GM19239 (cell line): ENCODE data around the gene ACACB.

Experiments
- DNase-seq: peaks from one replicate; pipeline ENCODE4 v3.0.0; 2011; ENCODE audit warnings: low spot score; ENCODE audit not compliant: insufficient read length
- FAIRE-seq: peaks from 2 replicates; lab custom pipeline; 2011; peaks lifted over from hg19 to GRCh38; lab: Jason Lieb, UNC

ACACB gene

DNA sequence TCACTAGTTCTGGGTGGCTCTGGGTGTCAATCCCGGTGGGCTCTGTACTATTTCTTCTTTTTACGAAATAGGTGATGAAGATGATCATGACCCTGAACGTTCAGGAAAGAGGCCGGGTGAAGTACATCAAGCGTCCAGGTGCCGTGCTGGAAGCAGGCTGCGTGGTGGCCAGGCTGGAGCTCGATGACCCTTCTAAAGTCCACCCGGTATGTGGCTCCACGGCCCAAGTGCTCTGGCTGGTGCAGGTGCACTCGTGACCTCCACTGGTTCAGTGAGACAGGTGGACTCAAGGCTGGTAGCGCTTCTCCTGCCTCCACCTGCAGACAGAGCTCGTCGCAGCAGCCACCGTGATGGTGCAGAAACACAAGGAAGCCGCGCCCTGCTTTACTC is 85.1 kb downstream of the ACACB start:
- DNase-seq (no peak), FAIRE-seq (no peak)

DNA sequence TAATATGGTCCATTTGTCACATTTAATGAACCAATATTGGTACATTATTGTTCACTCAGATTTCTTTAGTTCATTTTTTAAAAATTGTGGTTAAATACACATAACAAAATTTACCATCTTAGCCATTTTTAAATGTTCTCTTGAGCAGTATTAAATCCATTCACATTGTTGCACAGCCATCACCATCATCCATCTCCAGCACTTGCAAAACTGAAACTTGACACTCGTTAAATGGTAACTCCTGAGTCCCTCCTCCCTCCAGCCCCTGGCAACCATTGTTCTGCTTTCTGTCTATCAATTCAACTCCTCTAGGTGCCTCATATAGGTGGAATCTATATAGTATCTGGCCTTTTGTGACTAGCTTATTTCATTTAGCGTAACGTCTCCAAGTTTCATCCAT is 86.4 kb downstream of the ACACB start:
- DNase-seq, result no peak
- FAIRE-seq, result no peak

DNA sequence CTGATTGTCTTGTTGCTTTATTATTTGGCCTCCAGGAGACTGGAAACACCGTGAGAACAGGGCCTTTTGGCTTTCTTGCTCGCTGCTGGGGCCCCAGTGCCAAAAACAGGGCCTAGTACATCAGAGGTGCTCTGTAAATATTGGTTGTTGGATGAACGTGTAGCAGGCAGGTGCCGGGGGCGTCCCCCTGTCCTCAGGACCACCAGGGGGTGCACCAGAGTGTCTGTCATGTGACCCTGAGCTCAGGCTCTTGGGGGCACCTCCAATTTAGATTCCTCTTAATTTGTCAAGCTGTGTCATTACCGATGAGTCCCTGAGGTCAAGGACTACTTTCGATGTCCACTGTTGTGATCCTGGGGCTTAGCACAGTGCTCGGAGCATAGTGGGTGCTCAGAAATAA is 87.1 kb downstream of the ACACB start:
- FAIRE-seq, result no peak

DNA sequence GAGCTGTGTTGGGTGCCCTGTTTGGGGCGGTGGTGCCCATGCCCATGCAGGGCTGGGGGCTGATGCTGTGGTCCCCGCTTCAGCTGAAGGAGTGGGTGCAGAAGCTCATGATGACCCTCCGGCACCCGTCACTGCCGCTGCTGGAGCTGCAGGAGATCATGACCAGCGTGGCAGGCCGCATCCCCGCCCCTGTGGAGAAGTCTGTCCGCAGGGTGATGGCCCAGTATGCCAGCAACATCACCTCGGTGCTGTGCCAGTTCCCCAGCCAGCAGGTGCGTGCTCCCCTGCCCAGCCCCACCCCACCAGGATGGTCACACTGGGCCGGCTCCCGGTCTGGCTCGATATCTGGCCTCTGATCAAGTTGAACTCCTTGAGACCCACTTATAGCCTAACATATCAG is 92.7 kb downstream of the ACACB start:
- FAIRE-seq, result no peak
- no peak for DNase-seq

More for the DNA sequence above, 87.1 kb downstream of the ACACB start:
- no peak for DNase-seq

DNA sequence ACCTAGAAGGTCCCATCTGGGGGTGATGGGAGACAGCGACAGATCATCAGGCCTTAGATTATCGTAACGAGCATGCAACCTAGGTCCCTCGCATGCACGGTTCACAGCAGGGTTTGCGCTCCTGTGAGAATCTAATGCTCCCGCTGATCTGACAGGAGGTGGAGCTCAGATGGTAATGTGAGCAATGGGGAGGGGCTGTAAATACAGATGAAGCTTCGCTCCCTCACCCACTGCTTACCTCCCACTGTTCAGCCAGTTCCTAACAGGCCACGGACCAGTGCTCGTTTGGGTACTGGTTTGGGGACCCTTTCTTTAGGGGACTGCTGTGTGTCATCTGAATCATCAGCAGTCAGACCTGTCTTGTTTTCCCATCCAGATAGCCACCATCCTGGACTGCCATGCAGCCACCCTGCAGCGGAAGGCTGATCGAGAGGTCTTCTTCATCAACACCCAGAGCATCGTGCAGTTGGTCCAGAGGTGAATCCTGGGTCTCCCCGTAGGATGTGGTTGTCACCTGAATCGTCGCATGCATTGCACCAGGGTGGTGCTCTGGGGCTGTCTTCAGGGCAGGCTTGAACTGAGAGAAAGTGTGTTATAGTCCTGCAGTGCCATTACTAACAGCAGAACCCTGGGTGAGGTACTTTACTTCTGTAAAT is 96.2 kb downstream of the ACACB start:
- no peak for DNase-seq
- FAIRE-seq, result no peak

DNA sequence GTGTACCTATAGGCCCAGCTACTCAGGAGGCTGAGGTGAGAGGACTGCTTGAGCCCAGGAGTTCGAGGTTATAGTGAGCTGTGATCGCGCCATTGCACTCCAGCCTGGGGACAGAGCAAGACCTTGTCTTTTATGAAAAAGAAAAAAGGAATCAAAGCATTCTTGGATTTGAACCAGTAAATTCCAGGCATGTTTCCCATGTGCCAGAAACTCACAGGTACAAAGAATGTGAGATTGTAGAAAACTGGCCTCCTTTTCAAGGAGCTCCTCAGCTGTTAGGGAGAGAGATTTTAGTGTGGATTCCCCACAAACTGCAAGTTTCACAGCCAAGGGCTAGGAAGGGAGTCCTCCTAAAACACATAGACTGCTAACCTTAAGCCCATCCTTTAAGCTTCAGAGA is 97.7 kb downstream of the ACACB start:
- no peak for DNase-seq
- no peak for FAIRE-seq

DNA sequence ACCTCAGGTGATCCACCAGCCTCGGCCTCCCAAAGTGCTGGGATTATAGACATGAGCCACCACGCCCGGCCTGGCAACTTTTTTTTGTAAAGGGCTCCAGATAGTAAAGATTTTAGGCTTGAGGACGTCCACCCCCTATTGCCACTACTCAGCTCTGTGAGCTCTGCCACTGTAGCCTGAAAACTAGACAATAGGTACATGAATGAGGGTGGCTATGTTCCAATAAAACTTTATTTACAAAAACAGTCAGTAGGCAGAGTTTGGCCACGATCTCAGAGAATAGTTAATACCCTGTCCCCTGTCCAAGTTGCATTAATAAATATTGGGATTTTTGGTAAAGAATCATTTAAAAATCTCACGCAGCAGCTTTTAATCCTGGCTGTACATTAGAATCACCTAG is 102.6 kb downstream of the ACACB start:
- FAIRE-seq, result no peak

DNA sequence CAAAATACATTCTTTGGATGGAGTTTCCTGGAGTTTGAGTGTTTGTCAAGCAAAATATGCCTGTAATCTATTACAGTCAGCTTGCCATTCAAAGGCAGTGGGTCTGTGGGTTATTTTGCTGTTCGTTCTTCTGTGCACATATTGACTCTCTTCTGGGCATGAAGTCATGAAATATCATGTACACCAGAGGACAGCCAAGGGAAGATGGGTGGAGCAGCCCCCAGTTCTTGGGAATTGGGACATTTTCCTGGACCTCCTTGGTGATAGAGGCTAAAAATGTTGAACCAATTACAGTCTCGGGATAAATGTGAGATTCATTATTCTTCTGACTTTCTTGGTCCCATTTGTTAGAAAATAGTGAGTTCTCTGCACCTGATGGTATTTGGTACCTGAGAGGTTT is 103.6 kb downstream of the ACACB start:
- FAIRE-seq, result no peak
- DNase-seq, result no peak

More for the DNA sequence above, 102.6 kb downstream of the ACACB start:
- no peak for DNase-seq

DNA sequence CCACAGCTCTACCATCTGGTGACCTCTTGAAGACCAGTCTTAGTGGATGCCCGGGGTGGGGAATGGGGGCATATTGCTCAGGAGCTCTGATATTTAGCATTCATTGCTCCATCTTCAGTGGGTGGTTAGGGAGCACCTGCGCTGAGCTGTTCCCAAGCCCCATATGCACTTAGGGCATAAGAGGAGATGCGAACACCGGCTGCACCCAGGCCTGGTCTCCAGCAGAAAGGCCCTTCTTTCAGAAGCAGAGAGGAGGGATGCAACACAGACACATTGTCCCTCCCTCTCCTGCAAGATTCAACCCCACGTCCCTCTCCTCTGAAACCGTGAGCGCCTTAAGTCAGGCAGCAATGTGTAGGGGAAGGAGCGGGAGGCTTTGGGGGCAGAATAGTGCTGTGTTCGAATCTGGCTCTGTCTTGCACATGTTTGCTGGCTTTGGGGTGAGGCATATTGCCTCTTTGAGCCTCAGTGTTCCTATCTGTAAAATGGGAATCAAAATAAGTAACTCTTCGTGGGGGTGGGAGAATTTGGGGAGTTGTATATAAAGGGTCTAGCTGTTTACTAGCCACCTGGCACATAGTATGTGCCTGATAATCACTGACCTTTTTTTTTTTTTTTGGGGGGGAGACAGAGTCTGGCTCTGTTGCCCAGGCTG is 105.0 kb downstream of the ACACB start:
- DNase-seq (no peak), FAIRE-seq (no peak)

DNA sequence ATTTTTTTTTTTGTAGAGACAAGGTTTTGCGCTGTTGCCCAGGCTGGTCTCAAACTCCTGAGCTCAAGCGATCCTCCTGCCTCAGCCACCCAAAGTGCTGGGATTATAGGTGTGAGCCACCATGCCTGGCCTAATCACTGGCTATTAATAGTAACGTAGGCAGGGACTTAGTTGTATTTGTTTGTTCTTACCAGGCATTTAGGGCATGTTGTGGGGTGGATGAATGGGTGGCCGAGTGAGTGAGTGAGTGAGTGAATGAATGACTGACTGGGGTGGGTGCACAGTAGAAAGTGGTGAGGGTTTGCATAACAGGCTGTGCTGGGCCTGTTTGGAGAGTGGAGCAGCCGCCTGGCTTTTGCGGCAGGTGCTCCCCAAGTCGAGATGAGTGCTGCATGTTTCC is 105.7 kb downstream of the ACACB start:
- FAIRE-seq, result no peak
- DNase-seq, result no peak

DNA sequence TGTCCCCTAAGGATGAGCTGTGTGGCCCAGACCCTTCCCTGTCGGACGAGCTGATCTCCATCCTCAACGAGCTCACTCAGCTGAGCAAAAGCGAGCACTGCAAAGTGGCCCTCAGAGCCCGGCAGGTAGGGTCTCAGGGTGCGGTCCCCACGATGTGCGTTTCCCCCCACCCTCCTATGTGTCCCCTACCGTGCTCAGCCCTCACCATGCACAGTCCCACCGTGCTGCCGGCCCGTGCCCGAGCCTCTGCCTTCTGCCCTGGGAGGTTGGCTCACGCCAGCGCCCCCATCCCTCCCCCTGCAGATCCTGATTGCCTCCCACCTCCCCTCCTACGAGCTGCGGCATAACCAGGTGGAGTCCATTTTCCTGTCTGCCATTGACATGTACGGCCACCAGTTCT is 106.1 kb downstream of the ACACB start:
- no peak for FAIRE-seq

DNA sequence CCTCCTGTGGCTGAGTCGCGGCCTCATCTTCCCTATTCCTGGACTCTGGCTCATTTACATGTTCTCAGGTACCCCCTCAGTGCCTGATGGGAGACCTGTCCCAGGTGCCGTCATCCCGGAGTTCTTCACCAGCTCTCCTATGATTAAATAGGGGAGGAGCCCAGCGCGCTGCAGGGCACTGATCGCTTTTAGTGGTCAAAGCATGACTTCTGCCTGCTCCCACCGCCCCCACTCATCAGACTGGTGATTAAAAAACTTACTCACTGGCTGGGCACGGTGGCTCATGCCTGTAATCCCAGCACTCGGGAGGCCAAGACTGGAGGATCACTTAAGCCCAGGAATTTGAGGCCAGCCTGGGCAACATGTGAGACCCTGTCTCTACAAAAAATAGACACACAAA is 106.8 kb downstream of the ACACB start:
- FAIRE-seq (no peak), DNase-seq (no peak)

More for the DNA sequence above, 106.1 kb downstream of the ACACB start:
- DNase-seq, result no peak

DNA sequence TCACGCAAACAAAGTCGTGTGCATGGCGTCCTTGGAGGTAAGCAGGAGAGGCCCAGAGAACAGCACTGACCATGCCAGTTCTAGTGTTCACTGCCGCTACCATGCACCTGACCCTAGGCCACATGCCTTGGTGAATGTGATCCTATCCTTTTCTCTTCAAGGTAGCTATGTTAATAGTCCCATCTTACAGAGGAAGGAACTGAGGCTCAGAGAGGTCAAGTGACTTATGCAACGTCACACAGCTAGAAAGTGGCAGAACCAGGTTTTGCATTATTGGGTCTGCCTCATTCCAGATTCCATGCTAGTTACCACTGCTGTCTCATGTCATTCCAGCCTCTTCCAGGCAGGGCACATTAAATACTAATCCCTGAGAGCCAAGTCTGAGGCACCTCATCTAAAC is 107.5 kb downstream of the ACACB start:
- DNase-seq (no peak), FAIRE-seq (no peak)

DNA sequence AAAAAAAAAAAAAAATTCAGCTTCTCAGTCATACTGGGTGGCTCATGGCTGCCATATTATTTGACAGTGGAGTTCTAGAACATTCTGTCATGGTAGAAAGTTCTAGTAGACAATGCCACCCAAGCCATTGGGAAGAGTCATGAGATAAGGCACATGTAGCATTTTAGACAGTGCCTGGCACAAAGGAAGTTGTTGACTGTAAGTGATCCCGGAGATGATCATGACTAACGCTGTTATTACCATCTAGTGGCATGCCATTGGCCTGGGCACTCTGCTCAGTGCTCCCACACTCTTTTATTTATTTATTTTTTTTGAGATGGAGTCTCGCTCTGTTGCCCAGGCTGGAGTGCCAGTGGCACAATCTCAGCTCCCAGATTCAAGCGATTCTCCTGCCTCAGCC is 112.3 kb downstream of the ACACB start:
- FAIRE-seq (no peak), DNase-seq (no peak)

DNA sequence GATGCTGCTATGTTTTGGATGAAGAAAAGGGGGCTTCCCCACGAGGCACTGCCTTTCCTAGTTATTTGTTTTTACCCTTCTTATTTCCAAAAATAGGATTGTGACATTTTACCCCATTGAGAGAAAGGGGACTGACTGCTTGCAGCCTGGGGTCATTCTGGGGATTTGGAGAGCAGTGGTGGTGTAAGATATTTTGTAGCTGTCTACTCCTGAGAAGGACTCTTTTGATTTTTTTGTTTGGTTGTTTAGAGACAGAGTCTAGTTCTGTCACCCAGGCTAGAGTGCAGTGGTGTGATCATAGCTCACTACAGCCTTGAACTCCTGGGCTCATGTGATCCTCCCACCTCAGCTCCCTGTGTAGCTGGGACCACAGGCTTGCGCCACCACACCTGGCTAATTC is 113.8 kb downstream of the ACACB start:
- FAIRE-seq (no peak), DNase-seq (no peak)

DNA sequence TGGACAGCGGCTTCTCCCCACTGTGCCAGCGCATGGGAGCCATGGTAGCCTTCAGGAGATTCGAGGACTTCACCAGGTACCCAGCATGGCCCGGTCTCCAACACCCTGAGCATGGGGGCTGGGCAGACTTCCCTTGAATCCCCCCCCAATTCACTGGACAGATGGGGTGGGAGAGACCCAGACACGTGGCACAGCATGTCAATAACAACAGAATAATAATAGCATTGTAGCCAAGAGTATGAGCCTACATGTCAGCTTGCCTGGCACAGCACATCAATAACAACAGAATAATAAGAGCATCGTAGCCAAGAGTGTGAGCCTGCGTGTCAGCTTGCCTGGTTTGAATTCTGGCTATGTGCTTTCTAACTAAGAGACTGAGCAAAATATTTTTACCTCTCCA is 116.3 kb downstream of the ACACB start:
- no peak for DNase-seq
- FAIRE-seq, result no peak

DNA sequence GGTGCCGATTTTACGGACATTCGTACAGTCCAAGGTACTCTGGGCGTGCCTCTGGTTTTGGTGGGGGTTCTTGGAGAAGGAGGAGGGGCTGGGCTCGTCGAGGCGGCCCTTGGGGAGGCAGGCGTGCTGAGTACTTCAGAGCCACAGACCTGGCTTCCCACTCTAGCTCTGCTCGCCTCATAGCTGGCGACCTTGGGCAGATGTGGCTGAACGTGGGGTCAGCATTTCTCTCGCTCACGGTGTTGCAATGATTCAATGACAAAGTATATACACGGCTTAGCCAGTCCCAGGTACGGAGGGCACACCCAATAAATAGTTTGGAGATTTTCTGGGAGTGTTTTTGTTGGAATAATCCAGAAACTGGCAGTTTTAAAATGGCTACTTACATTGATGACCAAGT is 117.6 kb downstream of the ACACB start:
- FAIRE-seq, result no peak
- no peak for DNase-seq

DNA sequence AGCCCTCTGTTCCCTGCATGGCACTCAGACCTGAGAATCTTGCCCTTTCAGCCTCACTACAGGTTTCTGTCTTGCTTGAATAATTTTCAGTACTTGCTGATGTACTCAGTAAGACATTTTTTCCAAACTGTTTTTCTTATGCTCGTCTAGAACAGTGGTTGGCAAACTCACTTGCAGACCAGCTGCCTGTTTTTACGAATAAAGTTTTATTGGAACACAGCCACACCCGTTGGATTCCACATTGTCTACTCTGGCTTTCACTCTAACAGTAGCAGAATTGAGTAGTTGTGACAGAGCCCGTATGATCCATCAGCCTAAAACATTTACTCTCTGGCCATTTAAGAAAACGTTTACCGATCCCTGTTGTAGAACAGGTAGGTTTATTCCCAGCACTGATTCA is 119.9 kb downstream of the ACACB start:
- FAIRE-seq (no peak), DNase-seq (no peak)

DNA sequence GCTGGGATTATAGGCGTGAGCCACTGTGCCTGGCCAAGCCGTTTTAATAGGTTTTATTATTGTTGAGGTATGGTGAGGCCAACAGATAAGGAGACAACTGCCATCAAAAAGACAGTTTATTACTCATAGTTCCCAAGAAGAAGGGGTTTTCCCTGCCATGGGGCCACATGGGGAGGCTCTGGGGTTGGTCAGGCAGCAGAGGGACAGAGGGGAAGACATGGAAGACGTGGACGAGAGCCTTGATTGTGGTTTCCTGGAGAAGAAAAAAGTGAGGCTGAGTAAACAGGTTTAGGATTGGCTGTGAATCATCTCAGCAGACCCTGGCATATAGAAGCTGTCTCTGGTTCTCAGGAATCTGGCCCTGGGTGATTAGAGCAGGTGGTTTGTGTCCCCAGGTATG is 122.8 kb downstream of the ACACB start:
- DNase-seq (no peak), FAIRE-seq (no peak)

DNA sequence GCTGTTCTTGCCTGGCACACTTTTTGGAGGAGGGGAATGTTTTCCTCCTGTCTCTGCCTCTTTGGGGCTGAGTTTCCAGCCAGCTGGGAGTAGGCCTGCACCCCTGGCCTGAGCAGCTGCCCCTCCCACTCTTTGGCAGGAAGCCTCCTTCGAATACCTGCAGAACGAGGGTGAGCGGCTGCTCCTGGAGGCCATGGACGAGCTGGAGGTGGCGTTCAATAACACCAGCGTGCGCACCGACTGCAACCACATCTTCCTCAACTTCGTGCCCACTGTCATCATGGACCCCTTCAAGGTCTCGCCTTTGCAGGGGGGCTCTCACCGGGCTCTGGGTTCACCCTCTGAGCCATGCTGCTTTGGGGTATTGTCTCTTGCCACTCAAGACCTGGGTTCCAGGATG is 123.3 kb downstream of the ACACB start:
- FAIRE-seq (no peak), DNase-seq (no peak)

DNA sequence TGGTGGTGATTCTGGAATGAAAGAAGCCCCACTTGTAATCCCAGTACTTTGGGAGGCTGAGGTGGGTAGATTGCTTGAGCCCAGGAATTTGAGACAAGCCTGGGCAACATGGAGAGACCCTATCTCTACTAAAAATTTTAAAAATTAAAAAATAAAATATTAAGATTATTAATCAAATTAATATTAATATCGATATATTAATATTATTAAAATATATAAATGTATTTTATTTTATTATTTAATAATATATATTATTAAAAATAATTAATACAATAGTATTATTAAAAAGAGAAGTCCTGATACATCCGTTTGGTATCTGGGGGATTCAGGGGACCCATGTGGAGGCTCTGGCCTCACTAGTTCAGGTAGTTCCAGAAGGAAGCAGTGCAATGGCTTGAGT is 124.0 kb downstream of the ACACB start:
- DNase-seq, result no peak
- no peak for FAIRE-seq

DNA sequence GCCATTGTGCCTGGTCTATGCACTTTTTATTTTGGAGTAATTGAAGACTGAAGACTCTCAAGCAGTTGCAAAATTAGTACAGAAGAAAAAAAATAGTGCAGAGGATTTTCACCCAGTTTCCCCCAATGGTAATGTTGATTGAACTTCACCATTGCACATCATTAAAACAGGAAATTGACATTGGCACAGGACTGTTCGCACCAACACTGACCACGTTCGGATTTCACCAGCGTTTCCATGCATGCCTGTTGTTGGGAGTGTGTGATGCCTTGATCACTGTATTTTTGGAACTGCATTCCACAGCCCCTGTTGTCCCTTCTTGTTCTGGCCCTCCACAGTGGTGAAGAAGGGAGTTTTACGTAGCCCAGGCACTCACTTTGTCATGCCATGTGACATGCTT is 125.5 kb downstream of the ACACB start:
- no peak for DNase-seq
- FAIRE-seq, result no peak
